Left renal pelvis (tissue), 4 donors: ENCODE measurements around the gene ASTN2. TPM values are rescaled to one million over a fixed set of nuclear protein-coding genes. Genes with fewer than 3 reads are reported as not detected.
A peak's percentile ranks its signal among the peaks of the same experiment; 100 is the strongest.

Experiments used
- DNase-seq, 4 donors: peaks; one replicate each; pipeline ENCODE4 v3.0.0-alpha.2; 2013; ENCODE audit warnings: low read depth in 4 of 4, low spot score in 3 of 4
- polyA plus RNA-seq, 4 donors: library from polyadenylated mRNA; unstranded; fragments of 120-200 nt; gene quantifications; one replicate each; pipeline ENCODE4 v1.2.1, GENCODE V29; 2013; ENCODE audit not compliant: insufficient read length in 4 of 4

The ASTN2 gene
- polyA plus RNA-seq, 4 donors, result 14.0 to 22.6 (median 16.4) TPM

GRCh38 chr9:117265253-117265652, 149.6 kb downstream of the ASTN2 start:
- no peak for DNase-seq

- no peak for DNase-seq
Measured at GRCh38 chr9:117258184-117258866, 156.5 kb downstream of the ASTN2 start.

GRCh38 chr9:117253261-117253660, 161.6 kb downstream of the ASTN2 start:
- no peak for DNase-seq

- DNase-seq, result no peak
Measured at GRCh38 chr9:117250610-117251215, 164.1 kb downstream of the ASTN2 start.

- no peak for DNase-seq
Measured at GRCh38 chr9:117249799-117250198, 165.1 kb downstream of the ASTN2 start.

- DNase-seq, result no peak
Measured at GRCh38 chr9:117247266-117247665, 167.6 kb downstream of the ASTN2 start.

- no peak for DNase-seq
Measured at GRCh38 chr9:117245175-117245829, 169.6 kb downstream of the ASTN2 start.

- peak in 3 of 4 donors; percentile 10 to 12 (median 11) for DNase-seq
Measured at GRCh38 chr9:117242082-117242481, 172.8 kb downstream of the ASTN2 start.

GRCh38 chr9:117239428-117239827, 175.4 kb downstream of the ASTN2 start:
- no peak for DNase-seq

- no peak for DNase-seq
Measured at GRCh38 chr9:117234103-117234502, 180.8 kb downstream of the ASTN2 start.

GRCh38 chr9:117233016-117233415, 181.8 kb downstream of the ASTN2 start:
- DNase-seq, result no peak

GRCh38 chr9:117232281-117232680, 182.6 kb downstream of the ASTN2 start:
- DNase-seq, result no peak

GRCh38 chr9:117231012-117231411, 183.8 kb downstream of the ASTN2 start:
- no peak for DNase-seq

- no peak for DNase-seq
Measured at GRCh38 chr9:117224695-117225094, 190.2 kb downstream of the ASTN2 start.

GRCh38 chr9:117218951-117219350, 195.9 kb downstream of the ASTN2 start:
- DNase-seq, result no peak

- no peak for DNase-seq
Measured at GRCh38 chr9:117214416-117214815, 200.4 kb downstream of the ASTN2 start.

- no peak for DNase-seq
Measured at GRCh38 chr9:117211280-117211679, 203.6 kb downstream of the ASTN2 start.

- DNase-seq, result no peak
Measured at GRCh38 chr9:117205806-117206205, 209.1 kb downstream of the ASTN2 start.

GRCh38 chr9:117204971-117205370, 209.9 kb downstream of the ASTN2 start:
- DNase-seq, result no peak

- DNase-seq, result no peak
Measured at GRCh38 chr9:117191504-117192261, 223.2 kb downstream of the ASTN2 start.

GRCh38 chr9:117189121-117189520, 225.7 kb downstream of the ASTN2 start:
- no peak for DNase-seq
